Measurements from ENCODE around the gene AVPR2.

Gene AVPR2

GRCh38 chrX:153873282-153874084 lies 31.0 kb upstream of the AVPR2 start:
- H3K27ac Mint-ChIP-seq: no peak overlapping the region
- H3K9me3 Mint-ChIP-seq: peaks cover 69% of the 10 kb centered on the region
- no peak for DNase-seq
- peaks cover 4% of the 10 kb centered on the region for H3K36me3 Mint-ChIP-seq (ENCODE audit: low read depth)
- H3K4me1 Mint-ChIP-seq: peaks cover 49% of the 10 kb centered on the region
- H3K4me3 Mint-ChIP-seq: no peak overlapping the region
- peaks cover 8% of the 10 kb centered on the region for H3K27me3 Mint-ChIP-seq (ENCODE audit: low read depth, poor library complexity)
- no peak for TF ChIP-seq CTCF (IDR thresholded peaks at IDR 0.05)

GRCh38 chrX:153874085-153874365 lies 30.4 kb upstream of the AVPR2 start:
- peaks cover 10% of the 10 kb centered on the region for H3K27me3 Mint-ChIP-seq (ENCODE audit: low read depth, poor library complexity)
- H3K9me3 Mint-ChIP-seq: peaks cover 66% of the 10 kb centered on the region
- DNase-seq: no peak
- peaks cover 54% of the 10 kb centered on the region for H3K4me1 Mint-ChIP-seq
- no peak for TF ChIP-seq CTCF (IDR thresholded peaks at IDR 0.05)
- H3K36me3 Mint-ChIP-seq (ENCODE audit: low read depth): peaks cover 4% of the 10 kb centered on the region
- H3K4me3 Mint-ChIP-seq: no peak overlapping the region
- H3K27ac Mint-ChIP-seq: no peak overlapping the region

DNA sequence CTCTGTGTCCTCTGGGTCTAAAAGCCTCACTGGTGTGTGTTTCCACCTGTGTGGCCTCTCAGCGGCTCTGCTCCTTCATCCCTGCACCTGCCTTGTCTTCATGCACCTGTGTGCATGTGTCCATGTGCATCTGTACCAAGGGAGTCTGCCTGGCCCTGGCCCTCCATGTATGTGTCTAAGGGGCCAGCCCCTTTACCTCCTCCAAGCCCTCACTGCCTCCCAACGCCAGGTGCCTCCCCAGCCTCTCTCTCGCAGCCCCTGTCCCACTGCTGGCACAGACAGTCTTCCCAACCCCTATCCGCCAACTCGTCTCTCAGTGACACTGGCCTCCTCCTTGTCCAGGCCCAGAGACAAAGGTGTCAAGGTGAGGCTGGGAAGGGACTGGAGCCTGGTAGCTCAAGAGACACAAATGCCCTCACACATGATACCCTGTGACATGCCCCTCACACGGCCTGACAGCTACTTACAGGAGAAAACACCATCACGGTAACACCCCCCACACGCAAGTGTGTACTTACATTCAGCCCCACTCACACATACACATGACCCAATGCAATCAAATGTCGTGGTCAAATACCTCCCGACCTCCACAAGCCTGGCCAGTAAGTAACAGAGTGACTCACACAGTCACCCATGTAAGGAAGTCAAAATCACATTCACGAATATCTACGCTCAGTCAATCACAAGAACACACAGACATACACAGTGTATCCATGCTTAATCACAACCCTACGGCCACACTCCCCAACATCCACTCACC lies 29.9 kb upstream of the AVPR2 start:
- TF ChIP-seq CTCF (IDR thresholded peaks at IDR 0.05): no peak
- H3K36me3 Mint-ChIP-seq (ENCODE audit: low read depth): peaks cover 4% of the 10 kb centered on the region
- H3K27ac Mint-ChIP-seq: no peak overlapping the region
- H3K4me1 Mint-ChIP-seq: peaks cover 59% of the 10 kb centered on the region
- DNase-seq: no peak
- peaks cover 63% of the 10 kb centered on the region for H3K9me3 Mint-ChIP-seq
- H3K27me3 Mint-ChIP-seq (ENCODE audit: low read depth, poor library complexity): peaks cover 11% of the 10 kb centered on the region
- H3K4me3 Mint-ChIP-seq: no peak overlapping the region

DNA sequence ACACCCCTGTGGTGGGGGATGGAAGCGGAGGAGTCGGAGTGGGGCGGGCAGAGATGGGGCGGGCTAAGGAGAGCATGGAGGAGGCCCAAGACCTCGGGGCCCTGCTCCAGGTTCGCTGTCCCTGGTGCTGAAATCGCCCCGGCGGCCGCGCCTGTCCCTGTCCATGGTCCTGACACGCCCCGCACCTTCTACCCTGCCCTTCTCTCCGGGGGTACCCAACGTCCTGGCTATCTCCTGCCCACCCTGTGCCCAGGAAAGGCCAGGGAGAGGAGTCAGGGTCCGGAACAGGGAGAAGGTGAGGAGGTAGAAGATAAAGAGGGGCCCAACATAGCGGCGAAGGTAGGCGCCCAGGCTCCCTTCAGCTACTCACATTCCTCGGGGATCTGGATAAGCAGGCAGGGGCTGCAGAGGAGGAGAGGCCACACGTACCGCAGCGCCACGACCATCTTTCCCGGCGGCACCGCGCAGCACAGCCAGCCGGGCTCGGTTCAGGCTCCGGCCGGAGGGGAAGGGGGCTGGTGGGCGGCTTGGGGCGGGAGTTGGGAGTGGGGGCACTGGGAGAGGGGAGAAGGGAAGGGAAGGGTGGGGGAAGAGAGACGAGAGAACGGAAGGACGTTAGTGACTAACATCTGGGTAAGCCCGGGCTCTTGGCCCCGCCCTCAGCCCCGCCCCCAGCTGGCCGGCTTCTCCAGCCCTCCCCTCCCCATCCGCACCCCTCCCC lies 28.9 kb upstream of the AVPR2 start:
- Mint-ChIP-seq H3K4me1 (peaks cover 68% of the 10 kb centered on the region), H3K27ac (no peak overlapping the region), H3K9me3 (peaks cover 58% of the 10 kb centered on the region), H3K4me3 (no peak overlapping the region), H3K36me3 (ENCODE audit: low read depth) (peaks cover 4% of the 10 kb centered on the region), H3K27me3 (ENCODE audit: low read depth, poor library complexity) (peaks cover 11% of the 10 kb centered on the region)
- no peak for TF ChIP-seq CTCF (IDR thresholded peaks at IDR 0.05)
- peak; percentile 90 for DNase-seq

DNA sequence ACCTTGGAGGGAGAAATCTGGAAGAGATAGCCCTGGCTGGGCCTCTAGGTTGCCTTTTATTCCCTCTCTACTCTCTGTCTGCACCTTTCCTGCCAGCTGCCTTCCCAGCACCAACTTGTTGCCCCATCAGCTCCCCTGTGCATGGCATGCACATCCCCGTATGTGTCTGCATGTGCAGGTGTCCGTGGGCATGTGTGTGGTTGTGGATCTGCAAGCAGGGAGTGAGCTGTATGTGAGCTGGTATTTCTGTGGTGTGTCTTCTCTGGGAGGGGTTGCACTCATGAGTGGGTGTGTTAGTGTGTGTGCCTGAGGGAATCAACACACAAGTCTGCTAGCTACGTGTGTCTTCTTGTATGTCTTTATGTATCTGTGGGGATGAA lies 28.4 kb upstream of the AVPR2 start:
- peaks cover 4% of the 10 kb centered on the region for H3K36me3 Mint-ChIP-seq (ENCODE audit: low read depth)
- peaks cover 73% of the 10 kb centered on the region for H3K4me1 Mint-ChIP-seq
- H3K27me3 Mint-ChIP-seq (ENCODE audit: low read depth, poor library complexity): peaks cover 11% of the 10 kb centered on the region
- H3K4me3 Mint-ChIP-seq: no peak overlapping the region
- peaks cover 55% of the 10 kb centered on the region for H3K9me3 Mint-ChIP-seq
- H3K27ac Mint-ChIP-seq: no peak overlapping the region
- no peak for TF ChIP-seq CTCF (IDR thresholded peaks at IDR 0.05)
- DNase-seq: no peak

Data from nephron progenitor cell (in vitro differentiated cells).